HCT116 (cell line): Measurements from ENCODE around the gene TP63. TPM values are rescaled to one million over a fixed set of nuclear protein-coding genes. Genes with fewer than 3 reads are reported as not detected.

Experiments used
- ATAC-seq: fragments of 200-7000 bp; cut with Tn5 transposase; 2 replicates; pipeline ENCODE4 v1.9.1; 2020; ENCODE audit warnings: mild to moderate bottlenecking, moderate library complexity
- BruUV-seq: library from RNA; stranded (reverse); fragments of 400-500 nt; replicated peaks from 2 replicates; lab custom pipeline; 2021; lab: Mats Ljungman, UMichigan
- CTCF ChIA-PET: fragments of 300-600 bp; sonication (Branson Sonifier 250); formaldehyde crosslinking; loops from one replicate; lab custom pipeline; 2021; ENCODE audit warnings: antibody characterized with exemption; lab: Charles Lee
- POLR2A ChIA-PET: fragments of 300-600, 350-600 bp; sonication (Branson Sonifier 250); formaldehyde crosslinking; loops from one replicate; lab custom pipeline; 2021; ENCODE audit warnings: antibody characterized with exemption; lab: Charles Lee
- RAD21 ChIA-PET, 2 experiments: fragments of 300-600 bp; sonication (Branson Sonifier 250); formaldehyde crosslinking; loops; one replicate each; lab custom pipeline; 2023; ENCODE audit warnings: low total read pairs in 2 of 2; ENCODE audit not compliant: uncharacterized antibody in 2 of 2, unreplicated experiment in 2 of 2, low non-redundant PET in 1 of 2; lab: Charles Lee
- DNase-seq: peaks from one replicate; pipeline ENCODE4 v3.0.0-alpha.2; 2010; ENCODE audit warnings: low read depth, low spot score
- H2AFZ ChIP-seq: fragments of 200-600 bp; shearing (Covaris generic), sonication (generic); 2 replicates; pipeline ENCODE4 v1.6.1; 2017; ENCODE audit warnings: low read depth, mixed run types, mixed read lengths, antibody characterized with exemption, low read length; ENCODE audit not compliant: poor library complexity, severe bottlenecking
- H3K27ac ChIP-seq: 2 replicates; pipeline ENCODE4 v1.5.1; 2012; ENCODE audit warnings: low read depth, low read length
- H3K27me3 ChIP-seq: fragments of 200-600 bp; sonication (generic); 2 replicates; pipeline ENCODE4 v1.6.1; 2016; ENCODE audit warnings: mixed run types, low read length, mixed read lengths; ENCODE audit not compliant: insufficient read depth
- H3K36me3 ChIP-seq, 2 experiments: fragments of 200-500 bp in 1 of 2; fragments of 200-600 bp in 1 of 2; sonication (Bioruptor generic) in 1 of 2; sonication (generic) in 1 of 2; 2 replicates each; pipeline versions ENCODE4 v1.5.1 to v1.6.1; 2014 to 2016; ENCODE audit warnings: low read length in 2 of 2, inconsistent platforms in 1 of 2, mixed read lengths in 1 of 2, mixed run types in 1 of 2; ENCODE audit not compliant: insufficient read depth in 2 of 2, control insufficient read depth in 1 of 2
- H3K4me1 ChIP-seq, 2 experiments: fragments of 200-600 bp in 1 of 2; sonication (generic) in 1 of 2; 2 replicates each; pipeline versions ENCODE4 v1.5.1 to v1.6.1; 2012 to 2017; ENCODE audit warnings: low read length in 2 of 2, inconsistent platforms in 1 of 2, mild to moderate bottlenecking in 1 of 2, mixed read lengths in 1 of 2, mixed run types in 1 of 2, moderate library complexity in 1 of 2; ENCODE audit not compliant: insufficient read depth in 2 of 2, control insufficient read depth in 1 of 2
- H3K4me2 ChIP-seq: fragments of 200-600 bp; sonication (generic); 2 replicates; pipeline ENCODE4 v1.6.1; 2017; ENCODE audit warnings: mixed run types, low read length, mixed read lengths
- H3K4me3 ChIP-seq, 2 experiments: fragments of 200-600 bp in 1 of 2; sonication (generic) in 1 of 2; replicated peaks in 1 of 2; 2 replicates each; pipeline ENCODE4 v1.5.1; 2011 to 2016; ENCODE audit warnings: low read length in 2 of 2, control low read depth in 1 of 2, low read depth in 1 of 2, mild to moderate bottlenecking in 1 of 2, mixed read lengths in 1 of 2, mixed run types in 1 of 2
- H3K79me2 ChIP-seq: fragments of 200-600 bp; sonication (generic); 2 replicates; pipeline ENCODE4 v1.6.1; 2017; ENCODE audit warnings: mild to moderate bottlenecking, mixed run types, low read length, moderate library complexity, mixed read lengths; ENCODE audit not compliant: insufficient read depth
- H3K9ac ChIP-seq: fragments of 200-600 bp; sonication (generic); 2 replicates; pipeline ENCODE4 v1.6.1; 2016; ENCODE audit warnings: low read length, mixed read lengths
- H3K9me2 ChIP-seq: fragments of 200-600 bp; sonication (generic), shearing (Covaris generic); 2 replicates; pipeline ENCODE4 v1.6.1; 2017; ENCODE audit warnings: mixed run types, mild to moderate bottlenecking, moderate library complexity; ENCODE audit not compliant: insufficient read depth
- H3K9me3 ChIP-seq, 2 experiments: fragments of 200-500 bp in 1 of 2; fragments of 200-600 bp in 1 of 2; sonication (Bioruptor generic) in 1 of 2; sonication (generic) in 1 of 2; 2 replicates each; pipeline ENCODE4 v1.6.1; 2014 to 2017; ENCODE audit warnings: low read length in 2 of 2, mixed read lengths in 2 of 2, inconsistent platforms in 1 of 2, low read depth in 1 of 2, mild to moderate bottlenecking in 1 of 2, mixed run types in 1 of 2, moderate library complexity in 1 of 2; ENCODE audit not compliant: control insufficient read depth in 1 of 2, insufficient read depth in 1 of 2
- H4K20me1 ChIP-seq: fragments of 200-600 bp; sonication (generic), shearing (Covaris generic); 2 replicates; pipeline ENCODE4 v1.6.1; 2017; ENCODE audit warnings: mixed run types, mild to moderate bottlenecking, moderate library complexity; ENCODE audit not compliant: insufficient read depth
- ELF1 ChIP-seq: IDR thresholded peaks from 2 replicates; pipeline ENCODE4 v1.6.1; 2012; ENCODE audit warnings: low read depth, borderline replicate concordance
- EZH2 ChIP-seq: fragments of 200-600 bp; sonication (generic); IDR thresholded peaks from 2 replicates; pipeline ENCODE4 v1.6.1; 2017; ENCODE audit warnings: antibody characterized with exemption, mixed run types
- POLR2A ChIP-seq: IDR thresholded peaks from 2 replicates; pipeline ENCODE4 v1.7.0; 2011; ENCODE audit warnings: borderline replicate concordance; ENCODE audit not compliant: insufficient read depth, insufficient read length; ENCODE audit errors: extremely low read depth
- POLR2AphosphoS5 ChIP-seq: IDR thresholded peaks from 2 replicates; pipeline ENCODE4 v1.6.1; 2011; ENCODE audit warnings: mild to moderate bottlenecking, low read depth, low read length, moderate library complexity
- RAD21 ChIP-seq: IDR thresholded peaks from 2 replicates; pipeline ENCODE4 v1.6.1; 2012; ENCODE audit warnings: low read depth, mild to moderate bottlenecking
- SP1 ChIP-seq: IDR thresholded peaks from 2 replicates; pipeline ENCODE4 v1.6.1; 2012; ENCODE audit warnings: low read depth
- SRF ChIP-seq: IDR thresholded peaks from 2 replicates; pipeline ENCODE4 v1.6.1; 2012; ENCODE audit warnings: low read depth
- TCF7L2 ChIP-seq: IDR thresholded peaks from 2 replicates; pipeline ENCODE4 v1.7.0; 2011; ENCODE audit warnings: borderline replicate concordance, inconsistent platforms; ENCODE audit not compliant: insufficient read depth, insufficient read length; ENCODE audit errors: extremely low read depth
- YY1 ChIP-seq: IDR thresholded peaks from 2 replicates; pipeline ENCODE4 v1.6.1; 2011; ENCODE audit warnings: low read length, low read depth, moderate library complexity, mild to moderate bottlenecking; ENCODE audit not compliant: insufficient replicate concordance; ENCODE audit errors: extremely low read depth
- ZNF274 ChIP-seq: fragments of 200-500 bp; sonication (Bioruptor generic); IDR thresholded peaks from 2 replicates; pipeline ENCODE4 v1.6.1; 2014; ENCODE audit warnings: mild to moderate bottlenecking, low read depth, low read length, inconsistent platforms
- intact Hi-C: fragments of 100-400 bp; cut with micrococcal nuclease; formaldehyde crosslinking; loops from 2 replicates; pipeline ENCODE4 v1.10.0; 2022
- total RNA-seq: library from RNA; stranded (reverse); gene quantifications from one replicate; pipeline ENCODE4 v1.2.1, GENCODE V29; 2021; ENCODE audit not compliant: unreplicated experiment
- TF ChIP-seq, protein P1 (sequence below): IDR thresholded peaks from 2 replicates; pipeline ENCODE4 v1.6.1; 2012

The TP63 gene
- total RNA-seq, 1 experiment from 2014 or later = not detected

DNA sequence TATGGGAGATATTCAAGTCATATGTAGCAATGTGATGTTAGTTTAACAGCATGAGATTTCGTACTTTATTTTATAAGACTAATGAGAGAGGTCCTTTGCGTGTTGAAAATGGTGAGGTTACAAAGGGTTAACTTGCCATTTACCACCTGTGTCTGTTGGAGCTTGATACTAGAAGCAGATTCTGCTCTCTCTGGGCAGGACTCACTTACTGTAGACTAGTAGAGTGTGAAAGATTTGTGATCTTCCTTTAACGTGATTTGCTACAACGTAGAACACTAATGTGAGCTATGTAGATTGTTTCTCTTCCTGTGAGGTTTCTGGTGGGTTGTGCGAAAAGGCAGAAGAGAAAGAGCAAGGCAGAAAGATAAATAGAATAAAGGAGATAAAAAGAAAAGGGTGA lies 1.1 kb downstream of the TP63 start:
- intact Hi-C loops = no loop called here
- Histone ChIP-seq H3K9me2 (no peaks in the 10 kb centered on the region), H2AFZ (no peak overlapping the region), H4K20me1 (no peaks in the 10 kb centered on the region), H3K4me1 (no peaks in the 10 kb centered on the region), H3K9me3 (no peaks in the 10 kb centered on the region), H3K9ac (no peak overlapping the region), H3K27ac (no peak overlapping the region), H3K27me3 (no peaks in the 10 kb centered on the region), H3K4me3 (no peak overlapping the region), H3K4me2 (no peak overlapping the region), H3K36me3 (no peaks in the 10 kb centered on the region), H3K79me2 (no peaks in the 10 kb centered on the region)
- ChIA-PET POLR2A (no interaction called here), CTCF (no interaction called here), RAD21 (no interaction called here)
- TF ChIP-seq ELF1 (no peak), POLR2AphosphoS5 (no peak), POLR2A (no peak), EZH2 (no peak), RAD21 (no peak), SRF (no peak), ZNF274 (no peak), TCF7L2 (no peak)
- TF ChIP-seq, protein P1, sequence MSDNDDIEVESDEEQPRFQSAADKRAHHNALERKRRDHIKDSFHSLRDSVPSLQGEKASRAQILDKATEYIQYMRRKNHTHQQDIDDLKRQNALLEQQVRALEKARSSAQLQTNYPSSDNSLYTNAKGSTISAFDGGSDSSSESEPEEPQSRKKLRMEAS = no peak
- no peak for ATAC-seq
- no peak for DNase-seq
- BruUV-seq = no TSS peak

DNA sequence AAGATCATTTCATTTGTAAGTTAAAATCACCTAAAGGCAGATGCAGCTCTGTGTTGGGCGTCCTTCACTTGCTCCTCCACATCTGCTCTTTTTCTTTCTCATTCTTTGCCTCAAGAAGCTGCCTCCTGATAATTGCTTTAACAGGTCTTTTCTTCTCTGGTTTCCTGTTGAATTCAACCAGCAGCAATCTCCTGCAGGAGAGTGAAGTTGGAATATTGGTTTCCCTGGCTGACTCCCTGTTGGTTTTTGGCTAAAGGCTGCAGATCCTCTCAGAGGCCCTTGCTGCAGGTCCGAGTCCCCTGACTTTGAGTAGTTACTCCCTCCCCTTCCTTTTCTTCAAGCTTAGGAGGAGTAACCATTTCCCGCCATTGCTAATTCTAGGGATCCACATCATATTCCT lies 4.2 kb downstream of the TP63 start:
- Histone ChIP-seq H3K4me2 (no peak overlapping the region), H3K27ac (no peak overlapping the region), H3K9ac (no peak overlapping the region), H3K9me3 (no peaks in the 10 kb centered on the region), H2AFZ (no peak overlapping the region), H3K36me3 (no peaks in the 10 kb centered on the region), H3K9me2 (no peaks in the 10 kb centered on the region), H3K4me3 (no peak overlapping the region), H4K20me1 (no peaks in the 10 kb centered on the region), H3K4me1 (no peaks in the 10 kb centered on the region), H3K27me3 (no peaks in the 10 kb centered on the region), H3K79me2 (no peaks in the 10 kb centered on the region)
- RAD21 ChIA-PET = no interaction called here
- CTCF ChIA-PET = no interaction called here
- POLR2A ChIA-PET = no interaction called here
- no peak for DNase-seq
- no TSS peak for BruUV-seq
- intact Hi-C loops = no loop called here
- no peak for ATAC-seq
- TF ChIP-seq POLR2A (no peak), YY1 (no peak), SP1 (no peak), EZH2 (no peak)
